Measurements from ENCODE around the gene CCDC159.

- TF ChIP-seq, protein P1, sequence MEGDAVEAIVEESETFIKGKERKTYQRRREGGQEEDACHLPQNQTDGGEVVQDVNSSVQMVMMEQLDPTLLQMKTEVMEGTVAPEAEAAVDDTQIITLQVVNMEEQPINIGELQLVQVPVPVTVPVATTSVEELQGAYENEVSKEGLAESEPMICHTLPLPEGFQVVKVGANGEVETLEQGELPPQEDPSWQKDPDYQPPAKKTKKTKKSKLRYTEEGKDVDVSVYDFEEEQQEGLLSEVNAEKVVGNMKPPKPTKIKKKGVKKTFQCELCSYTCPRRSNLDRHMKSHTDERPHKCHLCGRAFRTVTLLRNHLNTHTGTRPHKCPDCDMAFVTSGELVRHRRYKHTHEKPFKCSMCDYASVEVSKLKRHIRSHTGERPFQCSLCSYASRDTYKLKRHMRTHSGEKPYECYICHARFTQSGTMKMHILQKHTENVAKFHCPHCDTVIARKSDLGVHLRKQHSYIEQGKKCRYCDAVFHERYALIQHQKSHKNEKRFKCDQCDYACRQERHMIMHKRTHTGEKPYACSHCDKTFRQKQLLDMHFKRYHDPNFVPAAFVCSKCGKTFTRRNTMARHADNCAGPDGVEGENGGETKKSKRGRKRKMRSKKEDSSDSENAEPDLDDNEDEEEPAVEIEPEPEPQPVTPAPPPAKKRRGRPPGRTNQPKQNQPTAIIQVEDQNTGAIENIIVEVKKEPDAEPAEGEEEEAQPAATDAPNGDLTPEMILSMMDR (IDR thresholded peaks at IDR 0.05): no peak
- TF ChIP-seq POLR2A (IDR thresholded peaks at IDR 0.05): no peak
Observed at GRCh38 chr19:11397089-11397610, 50.8 kb downstream of the CCDC159 start.
